Measurements from ENCODE around the gene OR51B6. TPM values are rescaled to one million over a fixed set of nuclear protein-coding genes. Genes with fewer than 3 reads are reported as not detected.
"Not testable (repeated sequence)": the region's sequence is repeated elsewhere in the genome, so short reads cannot be mapped to it uniquely, and the experiment has no call there.

The OR51B6 gene
- total RNA-seq, 1 donor from 2014 or later: not detected

DNA sequence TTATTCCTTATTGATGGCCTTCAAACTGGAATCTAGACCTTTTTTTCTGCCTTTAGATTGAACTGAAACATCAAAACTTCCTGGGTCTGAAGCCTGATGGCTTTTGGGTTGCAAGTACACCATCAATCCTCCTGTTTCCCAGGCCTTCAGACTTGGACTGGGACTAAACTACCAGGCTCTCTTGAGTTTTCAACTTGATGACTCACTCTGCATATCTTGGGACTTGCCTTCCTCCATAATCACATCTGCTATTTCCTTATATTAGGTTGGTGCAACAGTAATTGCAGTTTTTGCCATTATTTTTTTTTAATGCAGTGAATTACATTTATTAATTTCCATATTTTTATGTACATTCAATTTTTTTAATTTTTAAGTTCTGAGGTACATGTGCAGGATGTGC is 15.0 kb upstream of the OR51B6 start:
- Mint-ChIP-seq H3K36me3 (ENCODE audit: unreplicated experiment) (no peaks in the 10 kb centered on the region), H3K4me1 (ENCODE audit: low read depth, unreplicated experiment) (no peaks in the 10 kb centered on the region), H3K4me3 (ENCODE audit: unreplicated experiment) (no peak overlapping the region), H3K9me3 (ENCODE audit: unreplicated experiment) (no peaks in the 10 kb centered on the region), H3K27ac (ENCODE audit: unreplicated experiment) (no peak overlapping the region), H3K27me3 (ENCODE audit: unreplicated experiment) (peaks cover 2% of the 10 kb centered on the region)
- no peak for DNase-seq
- no peak for TF ChIP-seq CTCF (IDR thresholded peaks at IDR 0.05; ENCODE audit: partially characterized antibody, unreplicated experiment)

GRCh38 chr11:5337253-5337652 is 14.1 kb upstream of the OR51B6 start:
- DNase-seq; H3K36me3 Mint-ChIP-seq (ENCODE audit: unreplicated experiment); H3K27ac Mint-ChIP-seq (ENCODE audit: unreplicated experiment); H3K4me1 Mint-ChIP-seq (ENCODE audit: low read depth, unreplicated experiment); H3K27me3 Mint-ChIP-seq (ENCODE audit: unreplicated experiment); H3K9me3 Mint-ChIP-seq (ENCODE audit: unreplicated experiment); H3K4me3 Mint-ChIP-seq (ENCODE audit: unreplicated experiment): not testable (repeated sequence)

GRCh38 chr11:5339771-5340322 is 11.5 kb upstream of the OR51B6 start:
- Mint-ChIP-seq H3K27me3 (ENCODE audit: unreplicated experiment) (no peaks in the 10 kb centered on the region), H3K9me3 (ENCODE audit: unreplicated experiment) (no peaks in the 10 kb centered on the region), H3K27ac (ENCODE audit: unreplicated experiment) (no peak overlapping the region), H3K4me1 (ENCODE audit: low read depth, unreplicated experiment) (no peaks in the 10 kb centered on the region), H3K4me3 (ENCODE audit: unreplicated experiment) (no peak overlapping the region), H3K36me3 (ENCODE audit: unreplicated experiment) (no peaks in the 10 kb centered on the region)
- no peak for TF ChIP-seq CTCF (IDR thresholded peaks at IDR 0.05; ENCODE audit: partially characterized antibody, unreplicated experiment)
- no peak for DNase-seq

- no peaks in the 10 kb centered on the region for H3K27me3 Mint-ChIP-seq (ENCODE audit: unreplicated experiment)
- H3K4me3 Mint-ChIP-seq (ENCODE audit: unreplicated experiment): no peak within 1 kb of the TSS
- H3K36me3 Mint-ChIP-seq (ENCODE audit: unreplicated experiment): no peaks in the 10 kb centered on the region
- H3K9me3 Mint-ChIP-seq (ENCODE audit: unreplicated experiment): no peaks in the 10 kb centered on the region
- H3K27ac Mint-ChIP-seq (ENCODE audit: unreplicated experiment): no peak within 1 kb of the TSS
- TF ChIP-seq CTCF (IDR thresholded peaks at IDR 0.05; ENCODE audit: partially characterized antibody, unreplicated experiment): no peak
- DNase-seq: no peak
- H3K4me1 Mint-ChIP-seq (ENCODE audit: low read depth, unreplicated experiment): no peaks in the 10 kb centered on the region
Measured at GRCh38 chr11:5343474-5344335, 7.6 kb upstream of the OR51B6 start, which contains the start of gene OR51B5. Gene OR51B5, minus strand, starts transcription at chr11:5343524. Its CDS starts 0 bp downstream, at chr11:5343524.

DNA sequence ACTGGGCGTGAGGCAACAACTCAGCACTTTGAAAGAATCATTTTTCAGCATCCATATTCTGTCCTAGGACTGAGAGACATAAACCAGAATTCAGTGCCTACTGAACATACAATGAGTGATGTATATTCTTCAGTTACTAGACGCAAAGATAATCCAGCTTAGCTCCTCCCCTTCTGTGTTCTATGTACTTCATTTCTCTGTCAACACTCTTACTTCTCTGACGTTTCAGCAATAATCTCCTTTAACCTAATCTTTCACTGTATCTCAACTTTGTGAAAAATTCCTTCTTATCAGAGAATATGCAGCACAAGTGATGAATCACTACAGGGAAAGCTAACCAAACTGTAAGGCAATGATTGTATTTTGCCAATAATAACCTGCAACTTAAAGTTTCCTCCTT is 5.5 kb upstream of the OR51B6 start:
- no peak overlapping the region for H3K27ac Mint-ChIP-seq (ENCODE audit: unreplicated experiment)
- no peaks in the 10 kb centered on the region for H3K36me3 Mint-ChIP-seq (ENCODE audit: unreplicated experiment)
- no peaks in the 10 kb centered on the region for H3K27me3 Mint-ChIP-seq (ENCODE audit: unreplicated experiment)
- H3K4me3 Mint-ChIP-seq (ENCODE audit: unreplicated experiment): no peak overlapping the region
- DNase-seq: no peak
- H3K9me3 Mint-ChIP-seq (ENCODE audit: unreplicated experiment): no peaks in the 10 kb centered on the region
- no peak for TF ChIP-seq CTCF (IDR thresholded peaks at IDR 0.05; ENCODE audit: partially characterized antibody, unreplicated experiment)
- no peaks in the 10 kb centered on the region for H3K4me1 Mint-ChIP-seq (ENCODE audit: low read depth, unreplicated experiment)
